Measurements from ENCODE around the gene SIAH2.

Gene SIAH2

GRCh38 chr3:150747886-150748683 lies 14.9 kb downstream of the SIAH2 start:
- DNase-seq, result no peak

GRCh38 chr3:150746791-150747590 lies 16.0 kb downstream of the SIAH2 start:
- DNase-seq, result no peak

GRCh38 chr3:150745832-150746231 lies 17.1 kb downstream of the SIAH2 start:
- DNase-seq, result no peak

- DNase-seq, result no peak
These were observed 18.1 kb downstream of the SIAH2 start for GRCh38 chr3:150744919-150745211.

- no peak for DNase-seq
These were observed 18.7 kb downstream of the SIAH2 start for GRCh38 chr3:150744041-150744918.

- DNase-seq, result no peak
These were observed 19.5 kb downstream of the SIAH2 start for GRCh38 chr3:150743508-150743907.

GRCh38 chr3:150742679-150743078 lies 20.3 kb downstream of the SIAH2 start:
- no peak for DNase-seq

GRCh38 chr3:150742141-150742523 lies 20.8 kb downstream of the SIAH2 start:
- DNase-seq, result no peak

- no peak for DNase-seq
These were observed 21.4 kb downstream of the SIAH2 start for GRCh38 chr3:150741497-150742140.

- no peak for DNase-seq
These were observed 22.1 kb downstream of the SIAH2 start for GRCh38 chr3:150740733-150741496.

GRCh38 chr3:150739877-150740645 lies 22.9 kb downstream of the SIAH2 start:
- no peak for DNase-seq

- no peak for DNase-seq
These were observed 23.6 kb downstream of the SIAH2 start for GRCh38 chr3:150739200-150739863.

GRCh38 chr3:150738688-150739087 lies 24.3 kb downstream of the SIAH2 start:
- no peak for DNase-seq

GRCh38 chr3:150737874-150738679 lies 24.9 kb downstream of the SIAH2 start:
- no peak for DNase-seq

GRCh38 chr3:150736903-150737832 lies 25.8 kb downstream of the SIAH2 start:
- DNase-seq, result no peak

- no peak for DNase-seq
These were observed 26.7 kb downstream of the SIAH2 start for GRCh38 chr3:150736316-150736719.

- no peak for DNase-seq
These were observed 28.2 kb downstream of the SIAH2 start for GRCh38 chr3:150734795-150735119.

GRCh38 chr3:150733936-150734794 lies 28.8 kb downstream of the SIAH2 start:
- DNase-seq, result no peak

Measured in CD4-positive, alpha-beta T cell treated with Interleukin-1 beta for 1 hour (primary cell).